Activated CD8-positive, alpha-beta memory T cell treated with anti-CD3 and anti-CD28 coated beads, Interleukin-2, amount 50 U/mL, for 48 hours (primary cell): ENCODE data around the gene OGDH.
"Not testable (repeated sequence)": the region's sequence is repeated elsewhere in the genome, so short reads cannot be mapped to it uniquely, and the experiment has no call there.

Experiments
- DNase-seq: peaks from one replicate; pipeline ENCODE4 v3.0.0-alpha.2; 2020

Gene OGDH

DNA sequence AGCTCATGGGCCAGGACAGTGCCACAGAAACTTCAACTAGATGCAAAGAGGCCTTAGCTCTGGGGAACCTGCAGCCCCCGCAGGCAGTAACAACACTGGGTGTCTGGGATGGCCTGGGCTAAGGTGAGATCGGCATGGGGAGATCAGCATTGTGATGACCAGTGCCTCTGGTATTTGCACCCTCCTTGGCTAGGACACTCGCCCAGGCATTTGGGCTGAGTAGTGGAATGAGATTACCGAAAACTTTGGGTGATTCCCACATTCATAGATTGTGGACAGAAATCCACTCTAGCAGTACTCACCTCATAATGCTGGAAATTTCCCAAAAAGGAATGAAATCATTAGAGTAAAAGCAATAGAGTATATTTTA is 71.7 kb downstream of the OGDH start:
- no peak for DNase-seq

DNA sequence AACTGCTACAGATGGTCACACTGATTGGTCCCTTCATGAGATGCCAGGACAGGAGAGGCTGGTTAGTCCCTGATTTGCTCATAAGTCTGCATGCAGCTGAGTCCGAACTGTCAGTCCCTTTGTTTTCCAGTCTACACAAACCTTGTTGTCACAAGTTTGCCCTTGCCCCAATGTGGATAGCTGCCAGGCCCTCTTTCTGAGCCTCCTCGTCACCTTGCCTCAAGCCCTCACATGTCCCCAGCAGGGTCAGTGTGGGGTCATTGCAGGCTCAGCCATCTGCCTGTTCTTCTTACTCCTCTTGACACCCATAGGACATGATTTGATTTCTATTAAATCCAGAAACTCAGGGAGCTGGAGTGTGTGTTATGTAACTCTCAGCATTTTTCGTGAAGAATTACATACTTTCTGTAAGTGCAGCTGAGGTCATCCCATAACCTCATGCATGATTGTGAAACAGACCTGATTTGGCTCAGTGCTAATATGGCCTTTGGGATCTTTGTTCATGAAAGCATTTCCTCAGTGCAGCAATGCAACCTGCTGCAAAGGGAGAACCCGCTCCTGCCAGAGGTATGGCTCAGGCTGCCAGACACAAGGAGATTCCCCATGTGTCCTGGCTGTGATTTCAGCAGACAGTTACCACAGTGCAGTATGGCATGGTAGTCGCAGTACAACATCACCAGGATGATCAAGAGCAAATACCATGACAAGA is 72.2 kb downstream of the OGDH start:
- no peak for DNase-seq

DNA sequence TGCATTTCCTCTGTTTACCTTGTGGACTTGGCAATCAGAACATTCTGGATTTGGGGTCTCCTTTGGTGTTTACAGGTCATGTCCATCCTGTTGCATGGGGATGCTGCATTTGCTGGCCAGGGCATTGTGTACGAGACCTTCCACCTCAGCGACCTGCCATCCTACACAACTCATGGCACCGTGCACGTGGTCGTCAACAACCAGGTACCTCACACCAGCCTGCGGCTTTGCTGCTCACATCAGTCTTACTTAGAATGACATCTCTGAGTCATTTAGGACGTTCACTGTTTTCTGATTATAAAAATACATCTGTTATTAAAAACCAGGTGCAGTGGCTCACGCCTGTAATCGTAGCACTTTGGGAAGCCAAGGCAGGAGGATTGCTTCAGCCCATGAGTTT is 75.2 kb downstream of the OGDH start:
- DNase-seq: no peak

DNA sequence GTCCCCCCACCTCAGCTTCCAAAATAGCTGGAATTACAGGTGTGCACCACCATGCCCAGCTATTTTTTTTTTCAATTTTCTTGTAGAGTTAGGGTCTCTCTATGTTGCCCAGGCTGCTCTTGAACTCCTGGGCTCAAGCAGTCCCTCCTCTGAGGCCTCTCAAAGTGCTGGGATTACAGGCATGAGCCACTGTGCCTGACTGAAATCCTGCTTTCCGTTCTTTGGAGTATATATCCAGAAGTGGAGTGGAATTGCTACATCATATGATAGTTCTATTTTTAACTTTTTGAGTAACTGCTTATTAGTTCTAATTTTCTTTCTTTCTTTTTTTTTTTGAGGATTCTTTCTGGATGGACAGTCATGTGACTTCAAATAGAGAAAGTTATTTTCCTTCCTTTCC is 79.3 kb downstream of the OGDH start:
- no peak for DNase-seq

DNA sequence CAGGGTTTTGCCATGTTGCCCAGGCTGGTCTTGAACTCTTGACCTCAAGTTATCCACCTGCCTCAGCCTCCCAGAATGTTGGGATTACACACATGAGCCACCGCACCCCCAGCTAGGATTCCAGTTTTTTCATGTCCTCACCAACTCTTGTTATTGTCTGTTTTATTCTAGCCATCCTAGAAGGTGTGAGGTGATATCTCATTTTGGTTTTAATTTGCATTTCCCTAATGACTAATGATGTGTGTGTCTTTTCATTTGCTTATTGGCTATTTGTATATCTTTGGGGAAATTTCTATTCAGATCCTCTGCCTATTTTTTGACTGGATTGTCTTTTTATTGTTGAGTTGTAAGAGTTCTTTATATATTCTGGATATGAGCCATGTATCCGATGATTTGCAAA is 83.0 kb downstream of the OGDH start:
- DNase-seq: no peak

DNA sequence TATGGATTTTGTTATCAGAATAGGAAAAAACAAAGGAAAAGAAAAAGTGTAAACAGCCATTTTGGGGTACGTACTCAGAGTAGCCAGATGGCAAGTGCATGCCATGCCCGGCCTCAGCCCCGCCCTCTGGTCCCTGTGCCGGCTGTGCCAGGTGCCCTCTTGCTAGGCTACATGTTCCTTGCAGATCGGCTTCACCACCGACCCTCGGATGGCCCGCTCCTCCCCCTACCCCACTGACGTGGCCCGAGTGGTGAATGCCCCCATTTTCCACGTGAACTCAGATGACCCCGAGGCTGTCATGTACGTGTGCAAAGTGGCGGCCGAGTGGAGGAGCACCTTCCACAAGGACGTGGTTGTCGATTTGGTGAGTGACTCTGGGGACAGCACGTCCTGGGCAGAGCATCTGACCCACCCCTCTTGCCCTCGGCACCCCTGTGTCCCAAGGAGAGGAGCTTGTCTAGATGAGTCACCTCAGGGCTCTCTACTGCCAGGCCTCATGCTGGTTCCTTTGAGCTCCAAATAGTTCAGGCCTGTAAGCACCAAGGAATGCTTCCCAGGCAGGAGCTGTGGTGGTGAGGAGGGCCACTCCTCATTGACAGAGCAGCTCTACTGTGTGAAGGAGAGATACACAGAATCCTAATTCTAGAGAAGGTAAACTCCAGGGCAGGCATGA is 87.3 kb downstream of the OGDH start:
- DNase-seq: no peak

DNA sequence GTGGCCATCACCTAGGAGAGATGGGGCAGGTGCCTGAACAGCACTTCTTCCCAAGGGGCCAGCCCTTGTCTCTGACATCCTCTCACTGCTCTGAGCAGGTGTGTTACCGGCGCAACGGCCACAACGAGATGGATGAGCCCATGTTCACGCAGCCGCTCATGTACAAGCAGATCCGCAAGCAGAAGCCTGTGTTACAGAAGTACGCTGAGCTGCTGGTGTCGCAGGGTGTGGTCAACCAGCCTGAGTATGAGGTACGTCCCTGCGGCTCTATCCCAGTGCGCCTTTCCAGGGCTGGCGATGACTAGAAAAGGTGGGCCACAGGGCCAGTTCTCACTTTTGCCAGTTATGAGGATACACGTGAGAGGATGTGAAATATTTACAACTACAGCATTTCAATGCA is 87.9 kb downstream of the OGDH start:
- no peak for DNase-seq

DNA sequence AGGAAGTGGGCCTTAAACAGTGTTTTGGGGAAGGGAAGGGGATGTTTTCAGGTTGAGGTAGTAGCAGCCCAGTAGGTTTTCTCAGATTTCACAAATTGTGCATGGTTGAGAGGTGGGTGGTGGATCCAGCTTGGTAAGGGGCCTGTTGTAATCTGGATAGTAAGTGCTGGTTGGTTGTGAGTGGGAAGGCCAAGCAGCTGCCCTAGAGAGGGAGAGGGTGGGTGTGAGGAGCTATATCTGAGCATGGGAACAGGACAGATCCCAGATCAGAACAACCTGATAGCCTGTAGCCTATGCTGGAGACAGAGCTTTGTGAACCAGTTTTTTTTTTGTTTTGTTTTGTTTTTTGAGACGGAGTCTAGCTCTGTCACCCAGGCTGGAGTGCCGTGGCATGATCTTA is 88.3 kb downstream of the OGDH start:
- no peak for DNase-seq

DNA sequence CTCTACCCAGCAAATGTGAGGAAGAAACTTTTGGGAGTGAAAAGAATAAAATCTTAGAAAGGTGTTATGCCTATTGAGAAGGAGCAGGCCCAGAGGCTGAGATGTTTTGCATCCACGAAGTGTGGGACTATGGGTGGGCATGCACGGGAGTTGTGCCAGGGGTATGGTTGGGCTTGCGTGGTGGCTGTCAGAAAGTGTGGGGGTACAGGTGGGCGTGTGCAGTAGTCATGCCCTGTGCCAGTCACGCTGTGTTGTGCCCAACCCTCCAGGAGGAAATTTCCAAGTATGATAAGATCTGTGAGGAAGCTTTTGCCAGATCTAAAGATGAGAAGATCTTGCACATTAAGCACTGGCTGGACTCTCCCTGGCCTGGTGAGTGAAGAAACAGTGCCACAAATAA is 89.3 kb downstream of the OGDH start:
- no peak for DNase-seq

DNA sequence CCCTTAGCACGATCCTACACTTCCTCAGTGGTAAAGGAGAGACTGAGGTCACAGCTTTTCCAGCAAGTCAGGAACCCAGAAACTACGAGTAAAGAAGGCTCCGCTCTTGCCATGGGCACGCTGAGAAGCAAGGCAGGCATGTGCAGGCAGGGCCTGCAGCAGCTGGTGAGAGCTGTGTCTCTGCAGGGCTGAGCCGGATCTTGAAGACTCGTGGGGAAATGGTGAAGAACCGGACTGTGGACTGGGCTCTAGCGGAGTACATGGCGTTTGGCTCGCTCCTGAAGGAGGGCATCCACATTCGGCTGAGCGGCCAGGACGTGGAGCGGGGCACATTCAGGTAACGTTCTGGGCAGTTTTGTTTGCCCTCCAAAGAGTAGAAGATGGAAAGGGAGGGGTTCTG is 90.3 kb downstream of the OGDH start:
- no peak for DNase-seq

DNA sequence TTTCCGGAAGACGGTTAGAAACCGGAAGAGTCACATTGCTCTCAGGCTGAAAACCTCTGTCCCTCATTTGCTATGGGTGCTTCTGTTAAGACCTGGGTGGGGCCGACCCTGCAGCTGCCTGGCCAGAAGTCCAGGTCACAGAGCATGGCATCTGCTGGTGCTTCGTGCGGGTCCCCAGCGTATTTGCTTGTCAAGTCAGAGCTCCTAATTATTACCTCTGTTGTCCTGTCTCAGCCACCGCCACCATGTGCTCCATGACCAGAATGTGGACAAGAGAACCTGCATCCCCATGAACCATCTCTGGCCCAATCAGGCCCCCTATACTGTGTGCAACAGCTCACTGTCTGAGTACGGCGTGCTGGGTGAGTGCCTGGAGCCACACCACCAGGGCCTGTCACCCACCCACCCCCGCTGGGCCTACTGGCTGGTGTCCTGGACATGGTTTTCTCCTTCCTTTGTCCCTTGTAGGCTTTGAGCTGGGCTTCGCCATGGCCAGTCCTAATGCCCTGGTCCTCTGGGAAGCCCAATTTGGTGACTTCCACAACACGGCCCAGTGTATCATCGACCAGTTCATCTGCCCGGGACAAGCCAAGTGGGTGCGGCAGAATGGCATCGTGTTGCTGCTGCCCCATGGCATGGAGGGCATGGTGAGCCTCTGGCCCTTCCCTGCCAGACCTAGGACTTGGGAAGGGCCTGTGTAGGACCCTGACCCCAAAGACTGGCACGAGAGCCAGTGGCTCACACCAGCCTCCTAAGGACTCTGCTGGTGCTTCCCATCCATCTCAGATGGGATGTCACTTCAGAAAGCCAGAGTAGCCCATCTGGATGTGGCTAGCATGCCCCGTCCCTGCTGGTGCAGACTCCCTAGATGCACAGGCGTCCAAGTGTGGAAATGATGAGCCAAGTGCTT is 91.0 kb downstream of the OGDH start:
- no peak for DNase-seq

DNA sequence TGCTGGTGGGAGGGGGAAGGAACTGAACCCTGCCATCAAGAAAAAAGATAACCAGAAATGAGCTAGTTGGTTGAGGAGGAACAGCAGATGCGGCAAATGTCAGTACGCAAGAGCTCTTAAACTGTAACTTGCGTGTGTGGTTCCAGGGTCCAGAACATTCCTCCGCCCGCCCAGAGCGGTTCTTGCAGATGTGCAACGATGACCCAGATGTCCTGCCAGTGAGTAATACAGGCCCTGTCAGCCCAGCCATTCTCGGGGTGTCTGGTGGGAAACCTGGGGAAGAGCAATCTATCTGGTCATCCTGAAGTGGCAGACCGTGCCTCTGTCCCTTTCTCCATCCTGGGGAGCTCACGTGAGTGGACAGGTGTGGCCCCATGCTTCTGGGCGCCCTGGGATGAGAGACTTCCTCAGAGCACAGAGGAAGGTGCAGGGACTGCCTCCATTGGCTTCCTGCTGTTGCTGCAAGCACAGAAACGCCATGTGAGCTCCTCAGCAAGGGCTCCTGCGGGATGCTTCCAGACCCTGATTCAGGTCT is 91.7 kb downstream of the OGDH start:
- DNase-seq: no peak

DNA sequence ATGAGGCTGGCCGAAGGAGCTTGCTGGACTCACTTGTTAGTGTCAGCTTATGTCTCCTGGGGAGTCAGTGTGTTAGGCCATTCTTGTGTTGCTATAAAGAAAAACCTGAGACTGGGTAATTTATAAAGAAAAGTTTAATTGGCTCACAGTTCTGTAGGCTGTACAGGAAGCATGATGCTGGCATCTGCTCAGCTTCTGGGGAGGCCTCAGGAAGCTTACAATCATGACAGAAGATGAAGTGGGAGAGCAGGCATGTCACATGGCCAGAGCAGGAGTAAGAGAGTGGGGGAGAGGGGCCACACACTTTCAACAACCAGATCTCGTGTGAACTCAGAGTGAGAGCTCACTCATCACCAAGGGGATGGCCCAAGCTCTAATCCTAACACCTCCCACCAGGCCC is 93.2 kb downstream of the OGDH start:
- not testable (repeated sequence) for DNase-seq

DNA sequence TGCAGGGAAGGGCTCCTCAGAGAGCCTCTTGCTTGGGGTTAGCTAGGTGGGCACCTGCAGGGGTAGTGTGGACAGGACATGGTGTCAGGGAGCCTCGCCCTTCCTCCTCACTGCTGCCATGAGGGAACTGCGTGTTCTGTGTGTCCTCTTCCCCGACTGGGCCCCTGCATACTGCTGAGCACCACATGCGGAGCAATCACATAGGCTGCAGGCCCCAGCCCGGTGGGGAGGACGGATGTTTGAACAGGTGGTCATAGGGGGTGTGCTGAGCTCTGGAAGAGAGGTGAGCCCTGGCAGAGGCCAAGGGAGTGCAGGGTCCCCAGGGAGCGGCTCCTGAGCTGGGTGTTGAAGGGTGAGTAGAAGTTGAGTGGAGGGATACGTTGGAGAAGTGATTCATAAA is 93.9 kb downstream of the OGDH start:
- no peak for DNase-seq

DNA sequence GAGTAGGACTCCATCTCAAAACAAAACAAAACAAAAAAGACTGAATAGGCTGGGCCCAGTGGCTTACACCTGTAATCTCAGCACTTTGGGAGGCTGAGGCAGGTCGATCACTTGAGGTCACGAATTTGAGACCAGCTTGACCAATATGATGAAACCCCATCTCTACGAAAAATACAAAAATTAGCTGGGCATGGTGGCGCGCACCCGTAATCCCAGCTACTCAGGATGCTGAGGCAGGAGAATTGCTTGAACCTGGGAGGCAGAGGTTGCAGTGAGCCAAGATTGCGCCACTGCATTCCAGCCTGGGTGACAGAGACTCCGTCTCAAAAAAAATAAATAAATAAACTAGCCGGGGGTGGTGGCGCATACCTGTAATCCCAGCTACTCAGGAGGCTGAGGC is 97.0 kb downstream of the OGDH start:
- not testable (repeated sequence) for DNase-seq

DNA sequence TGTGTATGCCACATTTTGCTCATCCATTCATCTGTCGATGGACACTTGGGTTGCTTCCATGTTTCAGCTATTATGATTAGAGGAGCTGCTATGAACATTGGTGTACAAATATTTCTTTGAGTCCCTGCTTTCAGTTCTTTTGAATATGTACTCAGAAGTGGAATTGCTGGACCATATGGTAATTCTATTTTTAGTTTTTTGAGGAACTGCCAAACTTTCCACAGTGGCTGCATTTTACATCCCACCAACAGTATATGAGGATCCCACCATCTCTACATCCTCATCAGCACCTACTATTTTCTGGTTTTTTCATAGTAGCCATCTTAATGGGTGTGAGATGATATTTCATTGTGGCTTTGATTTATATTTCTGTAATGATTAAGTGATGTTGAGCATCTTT is 97.5 kb downstream of the OGDH start:
- DNase-seq: no peak

DNA sequence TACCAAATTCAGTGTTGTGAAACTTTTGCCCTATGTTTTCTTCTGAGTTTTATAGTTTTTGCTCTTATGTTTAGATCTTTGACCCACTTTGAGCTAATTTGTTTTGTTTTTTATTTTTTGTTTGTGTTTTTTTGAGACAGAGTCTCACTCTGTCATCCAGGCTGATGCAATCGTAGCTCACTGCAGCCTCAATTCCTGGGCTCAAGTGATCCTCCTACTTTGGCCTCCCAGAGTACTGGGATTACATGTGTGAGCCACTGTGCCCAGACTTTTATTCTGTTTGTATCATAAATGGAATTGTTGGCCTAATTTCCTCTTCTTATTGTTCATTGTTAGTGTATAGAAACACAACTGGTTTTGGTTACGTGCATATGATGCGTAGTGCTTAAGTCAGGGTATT is 99.0 kb downstream of the OGDH start:
- DNase-seq: no peak

DNA sequence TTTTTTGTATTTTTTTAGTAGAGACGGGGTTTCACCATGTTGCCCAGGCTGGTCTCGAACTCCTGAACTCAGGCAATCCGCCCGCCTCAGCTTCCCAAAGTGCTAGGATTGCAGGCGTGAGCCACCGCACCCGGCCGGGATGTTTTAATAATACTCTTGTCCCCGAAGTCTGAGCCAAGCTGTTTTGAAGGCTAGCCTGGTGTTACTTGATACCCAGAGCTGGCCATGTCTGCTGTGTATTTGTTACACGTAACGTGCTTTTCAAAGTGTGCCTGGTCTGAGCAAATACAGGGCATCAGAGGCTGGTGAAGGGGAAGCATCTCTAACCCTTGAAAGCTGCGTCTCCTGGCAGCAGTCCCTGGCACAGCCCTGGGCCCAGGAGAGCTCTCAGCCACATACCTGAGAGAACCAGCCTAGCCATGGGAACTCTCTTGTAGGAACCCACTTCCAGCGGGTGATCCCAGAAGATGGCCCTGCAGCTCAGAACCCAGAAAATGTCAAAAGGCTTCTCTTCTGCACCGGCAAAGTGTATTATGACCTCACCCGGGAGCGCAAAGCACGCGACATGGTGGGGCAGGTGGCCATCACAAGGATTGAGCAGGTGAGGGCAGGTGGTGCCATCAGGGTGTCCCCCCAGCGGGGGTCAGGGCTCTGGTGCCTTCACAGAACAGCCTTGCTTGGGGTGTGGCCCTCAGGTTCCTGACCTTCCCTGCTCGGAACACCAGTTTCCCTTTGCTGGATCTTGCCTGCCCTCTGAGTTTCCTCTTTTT is 100.5 kb downstream of the OGDH start:
- DNase-seq: no peak

DNA sequence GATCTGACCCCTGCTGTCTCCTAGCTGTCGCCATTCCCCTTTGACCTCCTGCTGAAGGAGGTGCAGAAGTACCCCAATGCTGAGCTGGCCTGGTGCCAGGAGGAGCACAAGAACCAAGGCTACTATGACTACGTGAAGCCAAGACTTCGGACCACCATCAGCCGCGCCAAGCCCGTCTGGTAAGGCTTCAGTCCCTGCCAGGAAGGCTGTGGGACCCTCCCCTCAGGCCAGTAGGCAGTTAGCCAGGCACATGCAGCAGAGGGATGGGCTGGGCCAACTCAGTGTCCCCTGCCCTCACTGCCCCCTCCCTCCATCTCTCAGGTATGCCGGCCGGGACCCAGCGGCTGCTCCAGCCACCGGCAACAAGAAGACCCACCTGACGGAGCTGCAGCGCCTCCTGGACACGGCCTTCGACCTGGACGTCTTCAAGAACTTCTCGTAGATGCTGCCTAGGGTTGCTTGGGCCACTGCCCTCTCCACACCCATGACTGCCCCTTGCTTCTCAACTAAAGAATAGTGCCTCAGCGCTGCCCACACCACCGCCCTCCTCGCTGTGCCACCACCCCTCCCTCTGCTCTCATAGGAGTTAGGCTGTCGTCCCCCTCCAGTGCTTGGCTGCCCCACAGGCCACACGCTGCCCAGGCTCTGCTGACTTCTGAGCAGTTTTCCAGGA is 101.3 kb downstream of the OGDH start:
- no peak for DNase-seq

DNA sequence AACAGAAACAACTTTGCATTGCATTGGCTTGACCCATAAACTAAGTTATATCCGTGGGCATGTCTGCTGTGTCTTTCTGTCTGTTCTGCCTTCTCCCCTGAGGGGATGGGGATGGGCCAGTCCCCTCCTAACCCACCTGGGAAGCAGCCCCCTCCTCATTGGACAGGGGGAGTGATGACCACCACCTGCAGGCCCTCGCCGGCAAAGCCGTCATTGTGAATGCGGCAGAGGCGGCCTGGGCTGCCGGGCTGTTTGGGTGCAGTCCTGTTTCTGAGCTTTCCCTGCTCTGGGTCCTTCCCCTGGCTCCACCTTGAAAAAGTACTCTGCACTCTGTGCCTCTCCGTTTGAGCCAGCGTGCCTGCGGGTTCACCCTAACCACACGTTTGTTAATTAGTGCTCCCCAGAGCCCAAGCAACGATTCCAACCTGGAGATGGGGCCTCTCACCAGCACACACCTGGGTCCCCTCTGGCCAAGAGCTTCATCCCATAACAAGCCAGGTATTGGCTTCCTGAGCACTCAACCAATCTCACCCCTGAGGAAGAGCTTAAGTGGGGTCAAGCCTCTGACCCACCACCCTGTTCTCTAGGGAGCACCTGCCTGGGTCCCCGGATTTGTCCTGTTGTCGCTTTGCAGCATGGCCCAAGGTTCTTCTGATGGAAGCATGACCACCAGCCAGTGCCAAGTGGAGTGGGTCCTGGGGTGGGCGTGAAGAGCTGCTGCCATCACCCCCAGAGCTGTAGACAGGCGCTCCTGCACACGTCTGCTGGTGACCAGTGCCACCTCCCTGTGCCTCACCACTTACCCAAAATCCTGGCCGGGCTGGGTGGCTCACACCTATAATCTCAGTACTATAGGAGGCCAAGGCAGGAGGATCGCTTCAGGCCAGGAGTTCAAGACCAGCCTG is 102.8 kb downstream of the OGDH start:
- no peak for DNase-seq

DNA sequence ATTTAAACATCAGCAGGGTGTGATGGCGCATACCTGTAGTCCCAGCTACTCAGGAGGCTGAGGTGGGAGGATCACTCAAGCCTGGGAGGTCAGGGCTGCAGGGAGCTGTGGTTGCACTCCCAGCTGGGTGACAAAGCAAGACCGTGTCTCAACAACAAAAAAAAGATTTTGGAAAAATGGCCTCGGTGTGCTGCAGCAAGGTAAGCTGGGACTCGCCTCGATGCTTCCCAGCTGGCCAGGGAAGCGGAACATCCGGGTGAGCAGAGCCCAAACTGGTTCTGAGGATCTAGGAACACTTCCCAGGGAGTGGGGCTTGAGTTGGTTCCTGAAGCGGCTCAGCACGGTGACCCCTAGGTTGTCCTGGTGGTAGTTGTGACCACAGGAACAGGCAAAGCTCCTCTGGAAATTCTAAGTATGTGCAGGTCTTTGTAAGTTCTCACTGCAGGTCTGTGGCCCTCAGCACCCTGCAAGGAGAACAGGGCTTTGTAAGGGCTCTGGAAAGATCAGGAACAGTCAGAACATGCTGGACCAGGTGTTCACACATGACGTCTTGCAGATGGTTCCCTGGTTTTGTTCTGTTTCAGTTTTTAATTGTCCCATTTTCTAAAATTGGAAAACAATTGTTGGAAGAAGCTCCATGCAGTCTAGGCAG is 103.6 kb downstream of the OGDH start:
- DNase-seq: no peak
